GM12878 (cell line): ENCODE results near the gene SLC16A10. TPM values are rescaled to one million over a fixed set of nuclear protein-coding genes. Genes with fewer than 3 reads are reported as not detected.
A peak's percentile ranks its signal among the peaks of the same experiment; 100 is the strongest.
"Not testable (repeated sequence)": the region's sequence is repeated elsewhere in the genome, so short reads cannot be mapped to it uniquely, and the experiment has no call there.

ENCODE experiments used
- ATAC-seq: fragments of 200-7000 bp; cut with Tn5 transposase; 3 replicates; pipeline ENCODE4 v1.9.1; 2020; ENCODE audit warnings: mild to moderate bottlenecking, moderate library complexity
- BruUV-seq: library from RNA; stranded (reverse); fragments of 400-500 nt; replicated peaks from 2 replicates; lab custom pipeline; 2021; lab: Mats Ljungman, UMichigan
- CTCF ChIA-PET: fragments of 300-600 bp; sonication (Branson Sonifier 250); formaldehyde crosslinking; extraction: SDS; loops from one replicate; lab custom pipeline; 2021; ENCODE audit warnings: inconsistent platforms; lab: Yijun Ruan, JAX
- POLR2A ChIA-PET: fragments of 350-600 bp; formaldehyde crosslinking; extraction: SDS; loops from one replicate; lab custom pipeline; 2021; ENCODE audit warnings: inconsistent platforms; lab: Charles Lee
- RAD21 ChIA-PET: fragments of 300-600 bp; sonication (Branson Sonifier 250); formaldehyde crosslinking; loops from one replicate; lab custom pipeline; 2023; ENCODE audit warnings: antibody characterized with exemption; ENCODE audit not compliant: unreplicated experiment; lab: Charles Lee
- SMC1A ChIA-PET: fragments of 300-600 bp; sonication (Branson Sonifier 250); formaldehyde crosslinking; loops from one replicate; lab custom pipeline; 2023; ENCODE audit not compliant: unreplicated experiment, uncharacterized antibody; lab: Charles Lee
- DNase-seq: peaks from one replicate; pipeline ENCODE4 v3.0.0-alpha.2; 2011; ENCODE audit warnings: low read depth, low spot score
- FAIRE-seq: peaks from 3 replicates; lab custom pipeline; 2011; peaks lifted over from hg19 to GRCh38; lab: Jason Lieb, UNC
- H2AFZ ChIP-seq: 2 replicates; pipeline ENCODE4 v1.6.0; 2011; ENCODE audit warnings: low read depth, low read length, control low read depth; ENCODE audit not compliant: control insufficient read depth
- H3K27ac ChIP-seq: 2 replicates; pipeline ENCODE4 v1.5.1; 2011; ENCODE audit warnings: control low read depth; ENCODE audit not compliant: control insufficient read depth, insufficient read depth
- H3K27me3 ChIP-seq, 2 experiments: replicated peaks in 1 of 2; 2 replicates each; pipeline versions ENCODE4 v1.6.0 to v1.6.1; 2011; ENCODE audit warnings: low read length in 1 of 2; ENCODE audit not compliant: control insufficient read depth in 2 of 2, insufficient read depth in 2 of 2
- H3K36me3 ChIP-seq, 2 experiments: 2 replicates each; pipeline ENCODE4 v1.5.1; 2011; ENCODE audit warnings: low read length in 1 of 2; ENCODE audit not compliant: control insufficient read depth in 2 of 2, insufficient read depth in 2 of 2
- H3K4me1 ChIP-seq: 2 replicates; pipeline ENCODE4 v1.6.1; 2011; ENCODE audit warnings: mild to moderate bottlenecking, low read length, moderate library complexity, mixed read lengths; ENCODE audit not compliant: control insufficient read depth, insufficient read depth
- H3K4me2 ChIP-seq: 2 replicates; pipeline ENCODE4 v1.6.0; 2011; ENCODE audit warnings: control low read depth; ENCODE audit not compliant: control insufficient read depth, insufficient read depth
- H3K4me3 ChIP-seq: fragments of 200-600 bp; sonication (generic); 2 replicates; pipeline ENCODE4 v1.5.1; 2016
- H3K79me2 ChIP-seq: 2 replicates; pipeline ENCODE4 v1.6.0; 2011; ENCODE audit warnings: low read length; ENCODE audit not compliant: control insufficient read depth, insufficient read depth
- H3K9ac ChIP-seq: 2 replicates; pipeline ENCODE4 v1.8.0; 2011; ENCODE audit warnings: low read length, control low read depth, mixed read lengths; ENCODE audit not compliant: control insufficient read depth, insufficient read depth
- H3K9me3 ChIP-seq: replicated peaks from 3 replicates; pipeline ENCODE4 v1.5.1; 2011; ENCODE audit warnings: mild to moderate bottlenecking, low read length; ENCODE audit not compliant: control insufficient read depth, insufficient read depth
- H4K20me1 ChIP-seq: 2 replicates; pipeline ENCODE4 v1.6.0; 2011; ENCODE audit not compliant: control insufficient read depth, insufficient read depth
- BACH1 ChIP-seq: fragments of 450-650 bp; IDR thresholded peaks from 2 replicates; pipeline ENCODE4 v1.6.1; 2017; ENCODE audit warnings: mild to moderate bottlenecking, borderline replicate concordance
- EGR1 ChIP-seq, 2 experiments: IDR thresholded peaks; 1 replicate in 1 of 2; 2 replicates in 1 of 2; pipeline ENCODE4 v1.6.1; 2011 to 2012; ENCODE audit warnings: low read depth in 2 of 2, low read length in 2 of 2, borderline replicate concordance in 1 of 2, mild to moderate bottlenecking in 1 of 2, moderate library complexity in 1 of 2
- RUNX3 ChIP-seq: IDR thresholded peaks from 2 replicates; pipeline ENCODE4 v1.6.1; 2012; ENCODE audit warnings: low read length, inconsistent platforms
- WGBS: methylation state at CpG from one replicate; pipeline ENCODE4 v1.1.6; 2016; ENCODE audit warnings: low lambda C conversion rate; ENCODE audit not compliant: insufficient replicate concordance, insufficient coverage; ENCODE audit errors: missing lambda C conversion rate; 5-methylcytosine and 5-hydroxymethylcytosine counted together
- in situ Hi-C: fragments of 300-500 bp; cut with MboI; formaldehyde crosslinking; loops from 9 replicates; pipeline ENCODE4 v1.14.3; 2018; ENCODE audit warnings: mixed read lengths
- intact Hi-C: fragments of 100-400 bp; cut with micrococcal nuclease; formaldehyde crosslinking; loops from one replicate; pipeline ENCODE4 v1.14.2; 2022; ENCODE audit not compliant: unreplicated experiment
- polyA plus RNA-seq, 11 experiments: library from polyadenylated mRNA; depleted of rRNA in 4 of 11; unstranded in 6 of 11; stranded (reverse) in 5 of 11; fragments of >200 nt; fragmentation: Nextera tagmentation in 4 of 11; fragmentation: Illumina TruSeq in 1 of 11; extraction: Ambion mirVana in 4 of 11; extraction: Trizol in 1 of 11; gene quantifications; 1 replicate in 1 of 11; 2 replicates in 10 of 11; pipeline versions ENCODE4 v1.2.1 to v1.2.3, GENCODE V29; 2011 to 2016; ENCODE audit warnings: inconsistent platforms in 2 of 11, missing spikeins in 2 of 11, low read depth in 1 of 11
- total RNA-seq, 4 experiments: library from RNA; depleted of rRNA in 3 of 4; stranded (reverse); fragments of >200 nt in 3 of 4; fragmentation: Illumina TruSeq in 1 of 4; extraction: Trizol in 1 of 4; gene quantifications; 2 replicates each; pipeline versions ENCODE4 v1.2.1 to v1.2.3, GENCODE V29; 2013 to 2021

The SLC16A10 gene
- total and polyA plus RNA-seq, 10 of the 15 experiments (the other 5 are each of a cell fraction or from before 2014, with no cell fraction given), result 2.3 to 19.0 (median 8.0) TPM

DNA sequence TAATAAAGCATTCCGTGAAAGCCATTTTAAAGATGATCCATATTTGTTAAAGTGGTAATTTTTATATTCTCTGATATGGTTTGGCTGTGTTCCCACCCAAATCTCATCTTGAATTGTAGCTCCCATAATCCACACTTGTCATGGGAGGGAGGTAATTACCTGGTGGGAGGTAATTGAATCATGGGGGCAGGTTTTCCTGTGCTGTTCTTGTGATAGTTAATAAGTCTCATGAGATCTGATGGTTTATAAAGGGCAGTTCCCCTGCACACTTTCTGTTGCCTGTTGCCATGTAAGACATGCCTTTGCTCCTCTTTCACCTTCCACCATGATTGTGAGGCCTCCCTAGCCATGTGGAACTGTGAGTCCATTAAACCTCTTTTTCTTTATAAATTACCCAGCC, 8.2 kb downstream of the SLC16A10 start:
- RAD21 ChIA-PET, in situ Hi-C loops, ATAC-seq, H3K4me1 ChIP-seq, H4K20me1 ChIP-seq, POLR2A ChIA-PET, H3K36me3 ChIP-seq, H3K9me3 ChIP-seq, intact Hi-C loops, H3K27me3 ChIP-seq, H3K9ac ChIP-seq, H2AFZ ChIP-seq, BruUV-seq, DNase-seq, H3K27ac ChIP-seq, FAIRE-seq, H3K4me2 ChIP-seq, H3K4me3 ChIP-seq: not testable (repeated sequence)
- 71% methylated on average over 1 of the region's 1 CpG for WGBS
- CTCF ChIA-PET, result interaction anchor here (2.2 kb wide), 1 partner anchor 115 kb away, joined by 6 read pairs; no protein-coding TSS in a partner anchor
- SMC1A ChIA-PET, result interaction anchor here (0.6 kb wide), 1 partner anchor 554 kb away, joined by 4 read pairs; no protein-coding TSS in a partner anchor
- H3K79me2 ChIP-seq, result peaks cover 11% of the 10 kb centered on the region

DNA sequence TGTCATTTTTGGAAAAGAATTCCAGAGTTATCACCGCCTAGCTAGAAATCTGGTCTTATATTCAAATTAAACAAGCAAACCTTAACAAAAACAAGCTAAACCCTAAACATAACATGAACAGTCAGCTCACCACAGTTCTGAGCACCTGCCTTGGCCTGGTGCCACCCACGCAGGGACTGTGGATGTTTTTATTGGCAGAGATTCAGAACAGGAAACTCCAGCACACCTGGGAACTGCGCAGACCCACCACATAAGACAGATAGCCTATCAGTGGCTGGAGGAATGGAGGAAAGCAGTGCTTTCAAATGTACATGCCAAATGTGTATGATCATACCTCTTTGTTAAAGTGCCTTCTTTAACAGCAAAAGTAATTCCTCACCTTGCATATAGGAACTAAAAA, 8.9 kb downstream of the SLC16A10 start:
- no peak overlapping the region for H3K4me3 ChIP-seq
- H3K36me3 ChIP-seq, result no peaks in the 10 kb centered on the region
- H3K27me3 ChIP-seq, result no peaks in the 10 kb centered on the region
- no peaks in the 10 kb centered on the region for H4K20me1 ChIP-seq
- peaks cover 6% of the 10 kb centered on the region for H3K79me2 ChIP-seq
- RAD21 ChIA-PET, result no interaction called here
- no TSS peak for BruUV-seq
- 12% methylated on average over 3 of the region's 3 CpGs for WGBS
- in situ Hi-C loops, result no loop called here
- POLR2A ChIA-PET, result no interaction called here
- H3K4me2 ChIP-seq, result no peak overlapping the region
- no peak overlapping the region for H3K27ac ChIP-seq
- DNase-seq, result no peak
- SMC1A ChIA-PET, result interaction anchor here (0.6 kb wide), 1 partner anchor 43 kb away, joined by 3 read pairs; no protein-coding TSS in a partner anchor
- H3K9me3 ChIP-seq, result no peaks in the 10 kb centered on the region; the same call in 1 of the 3 replicates
- peak; percentile 45 for ATAC-seq
- FAIRE-seq, result no peak
- TF ChIP-seq RUNX3 (peak; percentile 40), EGR1 (IDR thresholded peaks at IDR 0.05; ENCODE audit: borderline replicate concordance in 1 of 2, low read depth in 2 of 2, low read length in 2 of 2) (0 out of 3 replicates have a peak, but pooled peaks of 1 of the 2 experiments have one; percentile 58), BACH1 (no peak)
- intact Hi-C loops, result no loop called here
- peaks cover 5% of the 10 kb centered on the region for H3K4me1 ChIP-seq
- no peak overlapping the region for H3K9ac ChIP-seq
- CTCF ChIA-PET, result interaction anchor here (2.2 kb wide), 1 partner anchor 114 kb away, joined by 6 read pairs; no protein-coding TSS in a partner anchor
- no peak overlapping the region for H2AFZ ChIP-seq
